Epithelial cell of proximal tubule (primary cell): Measurements from ENCODE around the gene ACOX3. TPM values are rescaled to one million over a fixed set of nuclear protein-coding genes. Genes with fewer than 3 reads are reported as not detected.

ENCODE experiments used
- DNase-seq: peaks from one replicate; pipeline ENCODE4 v3.0.0-alpha.2; 2011; ENCODE audit warnings: low read depth
- H3K4me3 ChIP-seq: 2 replicates; pipeline ENCODE4 v1.5.1; 2011; ENCODE audit warnings: low read depth, mild to moderate bottlenecking, low read length
- CTCF ChIP-seq: conservative IDR thresholded peaks from 2 replicates; pipeline ENCODE4 v1.5.1; 2012; ENCODE audit warnings: low read depth, mild to moderate bottlenecking, low read length
- total RNA-seq: library from RNA; depleted of rRNA; stranded (reverse); fragments of >200 nt; gene quantifications from 2 replicates; pipeline ENCODE4 v1.2.3, GENCODE V29; 2015

Gene ACOX3
- total RNA-seq, 1 donor from 2014 or later, result 10.5 TPM

GRCh38 chr4:8370106-8370787 is 70.3 kb downstream of the ACOX3 start:
- TF ChIP-seq CTCF, result no peak
- H3K4me3 ChIP-seq, result no peak overlapping the region
- DNase-seq, result no peak

- DNase-seq, result no peak
- TF ChIP-seq CTCF, result no peak
- H3K4me3 ChIP-seq, result no peak overlapping the region
These were observed 71.0 kb downstream of the ACOX3 start for GRCh38 chr4:8369426-8370105.

GRCh38 chr4:8368998-8369397 is 71.5 kb downstream of the ACOX3 start:
- DNase-seq, result no peak
- H3K4me3 ChIP-seq, result no peak overlapping the region
- no peak for TF ChIP-seq CTCF

- DNase-seq, result no peak
- no peak for TF ChIP-seq CTCF
- H3K4me3 ChIP-seq, result no peak overlapping the region
These were observed 72.5 kb downstream of the ACOX3 start for GRCh38 chr4:8368061-8368481.

- no peak overlapping the region for H3K4me3 ChIP-seq
- no peak for DNase-seq
- no peak for TF ChIP-seq CTCF
These were observed 73.9 kb downstream of the ACOX3 start for GRCh38 chr4:8366601-8367000.

GRCh38 chr4:8365951-8366350 is 74.6 kb downstream of the ACOX3 start:
- no peak for DNase-seq
- no peak overlapping the region for H3K4me3 ChIP-seq
- no peak for TF ChIP-seq CTCF

GRCh38 chr4:8365353-8365752 is 75.2 kb downstream of the ACOX3 start:
- TF ChIP-seq CTCF, result no peak
- no peak overlapping the region for H3K4me3 ChIP-seq
- no peak for DNase-seq
